ENCODE measurements around the gene HDAC1. TPM values are rescaled to one million over a fixed set of nuclear protein-coding genes. Genes with fewer than 3 reads are reported as not detected.

Gene HDAC1
- total RNA-seq, 8 experiments from 2014 or later = 45.7 to 124 (median 77.0) TPM

Other genes starting within 250 kb of the HDAC1 start
- gene TMEM39B, start 219.1 kb upstream of the HDAC1 start, total RNA-seq = 10 to 100 TPM in 6 of 8 experiments, 1 to 10 TPM in 2; 6.2 to 25.8 (median 14.9) TPM
- gene KPNA6, start 184.0 kb upstream of the HDAC1 start, total RNA-seq = 10 to 100 TPM; 35.3 to 53.4 (median 40.7) TPM
- gene TXLNA, start 112.4 kb upstream of the HDAC1 start, total RNA-seq = 10 to 100 TPM; 35.0 to 98.3 (median 60.4) TPM
- 10 to 100 TPM; 14.6 to 92.6 (median 53.7) TPM for gene CCDC28B, start 91.5 kb upstream of the HDAC1 start, total RNA-seq
- 10 to 100 TPM in 1 of 8 experiments, 1 to 10 TPM in 6, under 1 TPM in 1; 0.97 to 13.7 (median 6.7) TPM for gene IQCC, start 86.4 kb upstream of the HDAC1 start, total RNA-seq
- gene DCDC2B, start 83.0 kb upstream of the HDAC1 start, total RNA-seq = 1 to 10 TPM in 3 of 8 experiments, under 1 TPM in 5; 0.25 to 3.7 (median 0.98) TPM
- 10 to 100 TPM; 15.1 to 31.8 (median 25.6) TPM for gene TMEM234, start 69.7 kb upstream of the HDAC1 start, total RNA-seq
- 100 to 1,000 TPM; 174 to 366 (median 241) TPM for gene EIF3I, start 69.7 kb upstream of the HDAC1 start, total RNA-seq
- gene FAM167B, start 44.9 kb upstream of the HDAC1 start, total RNA-seq = 10 to 100 TPM in 2 of 8 experiments, 1 to 10 TPM in 2, under 1 TPM in 3, not detected in 1; 0.49 to 12.0 (median 2.2) TPM
- gene LCK, start 40.8 kb upstream of the HDAC1 start, total RNA-seq = 1 to 10 TPM in 3 of 8 experiments, under 1 TPM in 1, not detected in 4; 0.63 to 1.4 (median 1.2) TPM
- gene MARCKSL1, start 44.1 kb downstream of the HDAC1 start, total RNA-seq = 100 to 1,000 TPM in 7 of 8 experiments, 10 to 100 TPM in 1; 32.9 to 922 (median 250) TPM
- gene FAM229A, start 70.4 kb downstream of the HDAC1 start, total RNA-seq = 1 to 10 TPM; 1.1 to 6.7 (median 4.3) TPM
- 1 to 10 TPM in 7 of 8 experiments, under 1 TPM in 1; 0.92 to 6.9 (median 2.5) TPM for gene TSSK3, start 70.5 kb downstream of the HDAC1 start, total RNA-seq
- 100 to 1,000 TPM in 4 of 8 experiments, 10 to 100 TPM in 4; 60.0 to 135 (median 94.0) TPM for gene BSDC1, start 102.4 kb downstream of the HDAC1 start, total RNA-seq
- gene ZBTB8B, start 173.0 kb downstream of the HDAC1 start, total RNA-seq = 1 to 10 TPM in 5 of 8 experiments, under 1 TPM in 3; under 0.01 to 5.9 (median 2.8) TPM
- gene ZBTB8A, start 247.3 kb downstream of the HDAC1 start, total RNA-seq = 10 to 100 TPM in 5 of 8 experiments, 1 to 10 TPM in 3; 1.5 to 18.2 (median 14.3) TPM